Stimulated activated CD4-positive, alpha-beta T cell treated with anti-CD3 and anti-CD28 coated beads, Interleukin-1b, Interleukin-23, amount 100 ng/mL, for 24 hours (primary cell): ENCODE results near the gene DRG2.

Experiments used
- DNase-seq, 4 experiments: peaks; one replicate each; pipeline ENCODE4 v3.0.0-alpha.2; 2020; ENCODE audit warnings: low read depth in 4 of 4, low spot score in 1 of 4

Gene DRG2

GRCh38 chr17:18115517-18115916, 27.8 kb downstream of the DRG2 start:
- DNase-seq, result no peak

- DNase-seq, result no peak
Observed at GRCh38 chr17:18116078-18116477, 28.3 kb downstream of the DRG2 start.

GRCh38 chr17:18117533-18117932, 29.8 kb downstream of the DRG2 start:
- DNase-seq, result no peak

- DNase-seq, result no peak
Observed at GRCh38 chr17:18117982-18118975, 30.5 kb downstream of the DRG2 start.

DNA sequence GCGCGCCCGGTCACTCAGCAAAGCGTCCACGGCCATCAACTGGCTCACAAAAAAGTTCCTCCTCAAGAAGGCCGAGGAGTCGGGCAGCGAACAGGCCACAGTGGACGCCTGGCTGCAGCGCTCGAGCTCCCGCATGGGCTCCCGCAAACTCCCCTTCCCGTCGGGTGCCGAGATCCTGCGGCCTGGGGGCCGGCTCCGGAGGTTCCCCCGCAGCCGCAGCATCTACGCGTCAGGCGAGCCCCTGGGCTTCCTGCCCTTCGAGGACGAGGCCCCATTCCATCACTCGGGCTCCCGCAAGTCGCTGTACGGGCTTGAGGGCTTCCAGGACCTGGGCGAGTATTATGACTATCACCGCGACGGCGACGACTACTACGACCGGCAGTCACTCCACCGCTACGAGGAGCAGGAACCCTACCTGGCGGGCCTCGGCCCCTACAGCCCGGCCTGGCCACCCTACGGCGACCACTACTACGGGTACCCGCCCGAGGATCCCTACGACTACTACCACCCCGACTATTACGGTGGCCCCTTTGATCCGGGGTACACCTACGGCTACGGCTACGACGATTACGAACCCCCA, 31.5 kb downstream of the DRG2 start:
- no peak for DNase-seq

DNA sequence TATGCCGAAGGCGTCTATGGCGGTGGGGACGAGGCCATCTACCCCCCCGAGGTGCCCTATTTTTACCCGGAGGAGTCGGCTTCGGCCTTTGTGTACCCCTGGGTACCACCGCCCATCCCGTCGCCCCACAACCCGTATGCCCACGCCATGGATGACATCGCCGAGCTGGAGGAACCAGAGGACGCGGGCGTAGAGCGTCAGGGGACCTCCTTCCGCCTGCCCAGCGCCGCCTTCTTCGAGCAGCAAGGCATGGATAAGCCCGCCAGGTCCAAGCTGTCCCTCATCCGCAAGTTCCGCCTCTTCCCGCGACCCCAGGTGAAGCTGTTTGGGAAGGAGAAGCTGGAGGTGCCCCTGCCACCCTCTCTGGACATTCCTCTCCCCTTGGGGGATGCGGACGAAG, 32.2 kb downstream of the DRG2 start:
- DNase-seq, result no peak

- no peak for DNase-seq
Observed at GRCh38 chr17:18120461-18121017, 32.8 kb downstream of the DRG2 start.

DNA sequence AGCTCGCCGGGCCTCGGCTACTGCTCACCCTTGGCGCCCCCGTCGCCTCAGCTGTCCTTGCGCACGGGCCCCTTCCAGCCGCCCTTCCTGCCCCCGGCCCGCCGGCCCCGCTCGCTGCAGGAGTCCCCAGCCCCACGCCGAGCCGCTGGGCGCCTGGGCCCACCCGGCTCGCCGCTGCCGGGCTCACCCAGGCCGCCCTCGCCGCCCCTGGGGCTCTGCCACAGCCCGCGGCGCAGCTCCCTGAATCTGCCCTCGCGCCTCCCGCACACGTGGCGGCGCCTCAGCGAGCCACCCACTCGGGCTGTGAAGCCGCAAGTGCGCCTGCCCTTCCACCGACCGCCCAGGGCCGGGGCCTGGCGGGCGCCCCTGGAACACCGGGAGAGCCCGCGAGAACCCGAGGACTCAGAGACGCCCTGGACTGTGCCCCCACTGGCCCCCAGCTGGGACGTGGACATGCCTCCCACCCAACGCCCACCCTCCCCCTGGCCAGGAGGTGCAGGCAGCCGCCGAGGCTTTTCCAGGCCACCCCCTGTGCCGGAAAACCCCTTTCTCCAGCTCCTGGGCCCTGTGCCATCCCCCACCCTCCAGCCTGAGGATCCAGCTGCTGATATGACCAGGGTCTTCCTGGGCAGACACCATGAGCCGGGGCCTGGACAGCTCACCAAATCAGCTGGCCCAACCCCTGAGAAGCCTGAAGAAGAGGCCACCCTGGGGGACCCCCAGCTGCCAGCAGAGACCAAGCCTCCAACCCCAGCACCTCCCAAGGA, 33.6 kb downstream of the DRG2 start:
- no peak for DNase-seq

- DNase-seq, result no peak
Observed at GRCh38 chr17:18122990-18123753, 35.4 kb downstream of the DRG2 start.

- DNase-seq, result no peak
Observed at GRCh38 chr17:18124345-18125126, 36.8 kb downstream of the DRG2 start.

- no peak for DNase-seq
Observed at GRCh38 chr17:18129041-18129502, 41.3 kb downstream of the DRG2 start.

DNA sequence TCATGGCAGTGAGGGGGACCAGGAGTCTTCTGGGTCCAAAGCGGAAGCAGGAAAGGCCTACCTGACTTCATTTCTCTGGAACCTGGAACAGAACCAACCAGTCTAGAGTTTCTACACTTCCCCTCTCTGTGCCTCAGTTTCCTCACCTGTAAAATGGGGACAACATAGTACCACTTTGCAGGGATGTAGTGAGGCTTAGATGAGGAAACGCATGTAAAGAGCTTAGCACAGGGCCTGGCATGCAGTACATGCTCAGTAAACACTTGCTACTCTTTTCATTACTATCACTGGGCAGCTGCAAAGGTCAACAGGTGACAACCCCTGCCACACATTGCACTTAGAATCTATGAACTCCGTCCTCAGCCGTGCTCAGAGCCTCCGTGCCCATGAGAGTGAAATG, 45.0 kb downstream of the DRG2 start:
- no peak for DNase-seq

GRCh38 chr17:18136357-18136756, 48.6 kb downstream of the DRG2 start:
- DNase-seq, result no peak

- DNase-seq, result no peak
Observed at GRCh38 chr17:18138065-18138749, 50.5 kb downstream of the DRG2 start.

- DNase-seq, result no peak
Observed at GRCh38 chr17:18139092-18139491, 51.3 kb downstream of the DRG2 start.

- DNase-seq, result no peak
Observed at GRCh38 chr17:18139498-18139897, 51.8 kb downstream of the DRG2 start.

GRCh38 chr17:18139949-18140348, 52.2 kb downstream of the DRG2 start:
- DNase-seq, result no peak

- no peak for DNase-seq
Observed at GRCh38 chr17:18140648-18141047, 52.9 kb downstream of the DRG2 start.

DNA sequence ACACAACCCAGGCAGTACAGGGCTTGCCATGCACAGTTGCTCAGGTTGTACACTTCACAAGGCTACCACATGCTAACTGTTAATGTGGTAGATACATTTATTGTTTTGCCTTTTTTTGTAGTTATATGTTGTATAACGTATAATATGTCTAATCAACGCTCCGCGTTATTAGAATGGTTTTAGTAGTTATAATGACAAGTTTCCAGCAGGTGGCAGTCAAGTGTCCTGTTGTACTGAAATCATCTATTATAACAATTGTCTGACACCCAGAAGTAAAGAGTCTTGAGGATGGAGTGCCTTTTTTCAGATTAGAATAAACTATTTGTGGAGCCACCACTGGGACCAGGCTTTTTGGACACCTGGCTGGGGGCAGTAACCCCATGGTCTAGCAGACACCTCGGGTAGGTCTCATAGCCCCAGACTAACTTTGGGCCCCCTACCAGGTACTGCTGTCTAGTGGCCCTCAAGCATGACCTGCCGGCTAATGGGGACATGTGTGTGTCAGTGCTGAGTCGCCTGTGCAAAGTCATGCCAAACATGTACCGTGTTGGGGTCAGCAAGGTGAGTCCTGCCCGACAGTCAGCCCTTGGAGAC, 53.6 kb downstream of the DRG2 start:
- peak in 2 of 4 experiments; percentile 13 to 21 for DNase-seq
